Vagina (tissue), 2 donors: ENCODE measurements around the gene SLC9C2.

ENCODE experiments used
- POLR2A ChIP-seq, 2 donors: fragments of 450-650 bp; IDR thresholded peaks; one replicate each; pipeline ENCODE4 v1.6.1; 2017; ENCODE audit warnings: antibody characterized with exemption in 2 of 2, mild to moderate bottlenecking in 2 of 2, moderate library complexity in 2 of 2
- TF ChIP-seq, protein P1 (sequence below), 3 experiments: fragments of 450-650 bp in 2 of 3; fragments of 200-600 bp in 1 of 3; sonication (generic) in 1 of 3; IDR thresholded peaks; one replicate each; pipeline ENCODE4 v1.5.1; 2017 to 2019; ENCODE audit warnings: antibody characterized with exemption in 3 of 3, mild to moderate bottlenecking in 2 of 3, moderate library complexity in 2 of 3

DNA sequence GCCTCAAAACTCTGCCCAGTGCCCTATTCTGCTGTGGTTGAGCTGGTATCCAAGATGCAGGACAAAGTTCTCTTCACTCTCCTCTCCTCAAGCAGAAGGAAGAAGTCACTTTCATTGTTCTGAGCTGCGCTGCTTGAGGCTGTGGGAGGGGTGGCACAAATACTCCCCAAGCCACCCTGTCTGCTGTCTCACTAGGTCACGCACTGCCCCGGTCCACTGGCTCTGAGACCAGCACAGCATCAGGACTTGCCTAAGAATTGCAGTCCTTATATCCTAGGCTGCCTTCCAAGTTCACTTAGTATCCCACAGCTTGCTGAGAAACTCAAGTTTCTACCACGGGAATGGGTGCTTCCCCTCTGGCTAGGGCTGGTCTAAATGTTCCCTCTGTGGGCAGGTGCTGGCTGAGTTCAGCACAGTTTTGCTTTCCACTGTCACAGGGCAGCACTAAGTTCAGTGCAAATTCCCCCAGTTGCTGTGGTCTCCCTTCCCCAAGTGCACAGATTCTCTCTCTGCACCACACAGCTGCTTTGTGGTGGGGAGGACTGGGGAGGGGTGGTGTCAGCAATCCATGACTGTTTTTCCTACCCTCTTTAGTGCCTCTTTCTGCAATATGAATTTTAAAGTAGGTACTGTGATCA, 32.4 kb downstream of the SLC9C2 start:
- no peak for TF ChIP-seq POLR2A (IDR thresholded peaks at IDR 0.05)
- TF ChIP-seq, protein P1, sequence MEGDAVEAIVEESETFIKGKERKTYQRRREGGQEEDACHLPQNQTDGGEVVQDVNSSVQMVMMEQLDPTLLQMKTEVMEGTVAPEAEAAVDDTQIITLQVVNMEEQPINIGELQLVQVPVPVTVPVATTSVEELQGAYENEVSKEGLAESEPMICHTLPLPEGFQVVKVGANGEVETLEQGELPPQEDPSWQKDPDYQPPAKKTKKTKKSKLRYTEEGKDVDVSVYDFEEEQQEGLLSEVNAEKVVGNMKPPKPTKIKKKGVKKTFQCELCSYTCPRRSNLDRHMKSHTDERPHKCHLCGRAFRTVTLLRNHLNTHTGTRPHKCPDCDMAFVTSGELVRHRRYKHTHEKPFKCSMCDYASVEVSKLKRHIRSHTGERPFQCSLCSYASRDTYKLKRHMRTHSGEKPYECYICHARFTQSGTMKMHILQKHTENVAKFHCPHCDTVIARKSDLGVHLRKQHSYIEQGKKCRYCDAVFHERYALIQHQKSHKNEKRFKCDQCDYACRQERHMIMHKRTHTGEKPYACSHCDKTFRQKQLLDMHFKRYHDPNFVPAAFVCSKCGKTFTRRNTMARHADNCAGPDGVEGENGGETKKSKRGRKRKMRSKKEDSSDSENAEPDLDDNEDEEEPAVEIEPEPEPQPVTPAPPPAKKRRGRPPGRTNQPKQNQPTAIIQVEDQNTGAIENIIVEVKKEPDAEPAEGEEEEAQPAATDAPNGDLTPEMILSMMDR (IDR thresholded peaks at IDR 0.05) = no peak
